ENCODE results near the gene SV2C. TPM values are rescaled to one million over a fixed set of nuclear protein-coding genes. Genes with fewer than 3 reads are reported as not detected.

Gene SV2C
- total and polyA plus RNA-seq, 10 of the 15 experiments (the other 5 are each of a cell fraction or from before 2014, with no cell fraction given) = under 0.01 to 1.1 (median 0.63) TPM

GRCh38 chr5:76236684-76237083 is 153.5 kb downstream of the SV2C start:
- no peaks in the 10 kb centered on the region for H3K4me1 ChIP-seq (ENCODE audit: control insufficient read depth, insufficient read depth, low read length)
- no peaks in the 10 kb centered on the region for H3K9me3 ChIP-seq (replicated peaks; ENCODE audit: control insufficient read depth, insufficient read depth, low read length)
- no peak overlapping the region for H3K4me2 ChIP-seq (ENCODE audit: control insufficient read depth, insufficient read depth)
- H3K27ac ChIP-seq (ENCODE audit: control insufficient read depth, insufficient read depth) = no peak overlapping the region
- no peak overlapping the region for H3K9ac ChIP-seq (ENCODE audit: control insufficient read depth, insufficient read depth, low read length)
- SMC1A ChIA-PET (ENCODE audit: uncharacterized antibody, unreplicated experiment) = interaction anchor here (1.0 to 1.2 kb wide), 2 partner anchors 40 to 349 kb away, joined by 3 read pairs; no protein-coding TSS in a partner anchor
- H2AFZ ChIP-seq (ENCODE audit: control insufficient read depth, low read depth, low read length) = no peak overlapping the region
- no peaks in the 10 kb centered on the region for H4K20me1 ChIP-seq (ENCODE audit: control insufficient read depth, insufficient read depth)
- BruUV-seq (replicated peaks) = no TSS peak
- RAD21 ChIA-PET (ENCODE audit: unreplicated experiment) = no interaction called here
- WGBS (ENCODE audit: insufficient coverage, insufficient replicate concordance, low lambda C conversion rate, missing lambda C conversion rate) = 11% methylated on average over 4 of the region's 4 CpGs
- in situ Hi-C loops (cut with MboI) = no loop called here
- CTCF ChIA-PET = interaction anchor here (1.5 to 1.6 kb wide), 2 partner anchors 9 to 62 kb away, joined by 4 to 5 read pairs; no protein-coding TSS in a partner anchor
- H3K4me3 ChIP-seq = no peak overlapping the region
- no peaks in the 10 kb centered on the region; a peak in 1 of 4 replicates for H3K27me3 ChIP-seq (replicated peaks in 1 of 2; ENCODE audit: control insufficient read depth in 2 of 2, insufficient read depth in 2 of 2, low read length in 1 of 2)
- POLR2A ChIA-PET = interaction anchor here (0.6 kb wide), 1 partner anchor 733 kb away, joined by 6 read pairs; no protein-coding TSS in a partner anchor
- no peak for TF ChIP-seq ESRRA (IDR thresholded peaks at IDR 0.05; ENCODE audit: low read length)
- TF ChIP-seq, protein P1, sequence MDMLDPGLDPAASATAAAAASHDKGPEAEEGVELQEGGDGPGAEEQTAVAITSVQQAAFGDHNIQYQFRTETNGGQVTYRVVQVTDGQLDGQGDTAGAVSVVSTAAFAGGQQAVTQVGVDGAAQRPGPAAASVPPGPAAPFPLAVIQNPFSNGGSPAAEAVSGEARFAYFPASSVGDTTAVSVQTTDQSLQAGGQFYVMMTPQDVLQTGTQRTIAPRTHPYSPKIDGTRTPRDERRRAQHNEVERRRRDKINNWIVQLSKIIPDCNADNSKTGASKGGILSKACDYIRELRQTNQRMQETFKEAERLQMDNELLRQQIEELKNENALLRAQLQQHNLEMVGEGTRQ (IDR thresholded peaks at IDR 0.05; ENCODE audit: borderline replicate concordance, low read depth, low read length) = no peak
- no peak for TF ChIP-seq ELK1 (IDR thresholded peaks at IDR 0.05; ENCODE audit: low read depth, low read length)
- no peak for TF ChIP-seq CBX3 (IDR thresholded peaks at IDR 0.05; ENCODE audit: borderline replicate concordance, low read depth)
- TF ChIP-seq JUNB (IDR thresholded peaks at IDR 0.05) = no peak
- no peak for TF ChIP-seq SUPT20H (IDR thresholded peaks at IDR 0.05; ENCODE audit: borderline replicate concordance, control insufficient read depth, low read depth, low read length)
- TF ChIP-seq E4F1 (IDR thresholded peaks at IDR 0.05; ENCODE audit: borderline replicate concordance, partially characterized antibody) = no peak
- no peak for TF ChIP-seq SMARCA5 (IDR thresholded peaks at IDR 0.05)
- TF ChIP-seq, protein P2, sequence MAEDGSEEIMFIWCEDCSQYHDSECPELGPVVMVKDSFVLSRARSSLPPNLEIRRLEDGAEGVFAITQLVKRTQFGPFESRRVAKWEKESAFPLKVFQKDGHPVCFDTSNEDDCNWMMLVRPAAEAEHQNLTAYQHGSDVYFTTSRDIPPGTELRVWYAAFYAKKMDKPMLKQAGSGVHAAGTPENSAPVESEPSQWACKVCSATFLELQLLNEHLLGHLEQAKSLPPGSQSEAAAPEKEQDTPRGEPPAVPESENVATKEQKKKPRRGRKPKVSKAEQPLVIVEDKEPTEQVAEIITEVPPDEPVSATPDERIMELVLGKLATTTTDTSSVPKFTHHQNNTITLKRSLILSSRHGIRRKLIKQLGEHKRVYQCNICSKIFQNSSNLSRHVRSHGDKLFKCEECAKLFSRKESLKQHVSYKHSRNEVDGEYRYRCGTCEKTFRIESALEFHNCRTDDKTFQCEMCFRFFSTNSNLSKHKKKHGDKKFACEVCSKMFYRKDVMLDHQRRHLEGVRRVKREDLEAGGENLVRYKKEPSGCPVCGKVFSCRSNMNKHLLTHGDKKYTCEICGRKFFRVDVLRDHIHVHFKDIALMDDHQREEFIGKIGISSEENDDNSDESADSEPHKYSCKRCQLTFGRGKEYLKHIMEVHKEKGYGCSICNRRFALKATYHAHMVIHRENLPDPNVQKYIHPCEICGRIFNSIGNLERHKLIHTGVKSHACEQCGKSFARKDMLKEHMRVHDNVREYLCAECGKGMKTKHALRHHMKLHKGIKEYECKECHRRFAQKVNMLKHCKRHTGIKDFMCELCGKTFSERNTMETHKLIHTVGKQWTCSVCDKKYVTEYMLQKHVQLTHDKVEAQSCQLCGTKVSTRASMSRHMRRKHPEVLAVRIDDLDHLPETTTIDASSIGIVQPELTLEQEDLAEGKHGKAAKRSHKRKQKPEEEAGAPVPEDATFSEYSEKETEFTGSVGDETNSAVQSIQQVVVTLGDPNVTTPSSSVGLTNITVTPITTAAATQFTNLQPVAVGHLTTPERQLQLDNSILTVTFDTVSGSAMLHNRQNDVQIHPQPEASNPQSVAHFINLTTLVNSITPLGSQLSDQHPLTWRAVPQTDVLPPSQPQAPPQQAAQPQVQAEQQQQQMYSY (CRISPR knock-in tag; IDR thresholded peaks at IDR 0.05) = no peak
- TF ChIP-seq RAD51 (IDR thresholded peaks at IDR 0.05) = no peak
- no peak for TF ChIP-seq ZBTB40 (IDR thresholded peaks at IDR 0.05; ENCODE audit: borderline replicate concordance)
- DNase-seq (ENCODE audit: low read depth, low spot score) (no peak), FAIRE-seq (no peak), ATAC-seq (no peak)
- no peaks in the 10 kb centered on the region for H3K36me3 ChIP-seq (ENCODE audit: control insufficient read depth in 2 of 2, insufficient read depth in 2 of 2, low read length in 1 of 2)
- H3K79me2 ChIP-seq (ENCODE audit: control insufficient read depth, insufficient read depth, low read length) = no peaks in the 10 kb centered on the region
- intact Hi-C loops (cut with micrococcal nuclease; ENCODE audit: unreplicated experiment) = no loop called here
